K562 (cell line): Measurements from ENCODE around the gene NEB. TPM values are rescaled to one million over a fixed set of nuclear protein-coding genes. Genes with fewer than 3 reads are reported as not detected.

Experiments used
- ARID1B ChIP-seq: fragments of 450-650 bp; IDR thresholded peaks from 2 replicates; pipeline ENCODE4 v1.6.1; 2016; ENCODE audit warnings: antibody characterized with exemption, mild to moderate bottlenecking, inconsistent platforms
- E2F4 ChIP-seq: sonication (generic); formaldehyde crosslinking; IDR thresholded peaks from 2 replicates; pipeline ENCODE4 v1.8.0; 2022; ENCODE audit warnings: mild to moderate bottlenecking, low read depth, missing genetic modification reagents
- IRF9 ChIP-seq: fragments of 450-650 bp; IDR thresholded peaks from 2 replicates; pipeline ENCODE4 v1.6.1; 2016; ENCODE audit warnings: missing biosample characterization, missing genetic modification characterization
- MGA ChIP-seq: fragments of 450-650 bp; IDR thresholded peaks from 2 replicates; pipeline ENCODE4 v1.6.1; 2016; ENCODE audit warnings: mild to moderate bottlenecking, moderate library complexity
- PBX2 ChIP-seq, 2 experiments: IDR thresholded peaks in 1 of 2; conservative IDR thresholded peaks in 1 of 2; 2 replicates each; pipeline ENCODE4 v1.6.1; 2016; ENCODE audit warnings: low read depth in 2 of 2, mild to moderate bottlenecking in 1 of 2, missing compliant biosample characterization in 1 of 2, missing genetic modification characterization in 1 of 2, moderate library complexity in 1 of 2
- PTBP1 ChIP-seq: fragments of 200-400 bp; formaldehyde crosslinking; IDR thresholded peaks from 2 replicates; pipeline ENCODE4 v1.6.1; 2017; ENCODE audit warnings: low read depth, low read length
- RHOXF2B ChIP-seq: fragments of 250-450 bp; sonication (Bioruptor Pico); conservative IDR thresholded peaks from 2 replicates; pipeline ENCODE4 v1.5.1; 2021
- SUPT5H ChIP-seq: fragments of 450-650 bp; IDR thresholded peaks from 2 replicates; pipeline ENCODE4 v1.6.1; 2016
- ZNF740 ChIP-seq, 3 experiments: fragments of 200-800 bp in 1 of 3; sonication (Bioruptor generic) in 1 of 3; sonication (generic) in 1 of 3; formaldehyde crosslinking in 1 of 3; IDR thresholded peaks; 2 replicates each; pipeline versions ENCODE4 v1.6.1 to v1.8.0; 2016 to 2022; ENCODE audit warnings: mild to moderate bottlenecking in 2 of 3, missing compliant biosample characterization in 2 of 3, missing genetic modification characterization in 2 of 3, missing genetic modification reagents in 1 of 3
- polyA plus RNA-seq, 8 experiments: library from polyadenylated mRNA; depleted of rRNA in 4 of 8; stranded (reverse) in 5 of 8; unstranded in 3 of 8; fragments of >200 nt; fragmentation: Nextera tagmentation in 2 of 8; fragmentation: Illumina TruSeq in 1 of 8; extraction: Ambion mirVana in 2 of 8; extraction: Trizol in 1 of 8; gene quantifications; 2 replicates each; pipeline versions ENCODE4 v1.2.1 to v1.2.3, GENCODE V29; 2011 to 2014; ENCODE audit warnings: inconsistent platforms in 1 of 8, missing spikeins in 1 of 8
- total RNA-seq, 7 experiments: library from RNA; depleted of rRNA in 6 of 7; stranded (reverse); fragments of >200 nt in 6 of 7; fragmentation: Illumina TruSeq in 2 of 7; extraction: Trizol in 2 of 7; gene quantifications; 2 replicates each; pipeline versions ENCODE4 v1.2.1 to v1.2.3, GENCODE V29; 2011 to 2021; ENCODE audit warnings: low replicate concordance in 1 of 7

The NEB gene
- total and polyA plus RNA-seq, 9 of the 15 experiments (the other 6 are each of a cell fraction or from before 2014, with no cell fraction given) = 1.7 to 3.8 (median 2.9) TPM

- TF ChIP-seq MGA (peak; percentile 6; the same call in 1 of the 2 replicates), ARID1B (no peak), PBX2 (CRISPR knock-in tag; IDR thresholded peaks at IDR 0.05; ENCODE audit: low read depth) (0 out of 2 replicates have a peak, but pooled peaks have one; percentile 57), PBX2 (tag; conservative IDR thresholded peaks at IDR 0.05; ENCODE audit: low read depth) (peak; percentile 58), RHOXF2B (CRISPR knock-in tag) (no peak; the same call in 1 of the 2 replicates), E2F4 (CRISPR knock-in tag) (no peak), PTBP1 (no peak), ZNF740 (CRISPR knock-in tag; IDR thresholded peaks at IDR 0.05) (no peak), ZNF740 (tag; IDR thresholded peaks at IDR 0.05) (peak in 1 of 2 experiments; percentile 61; a peak in 1 of 4 replicates), IRF9 (tag) (peak; percentile 56; the same call in 1 of the 2 replicates), SUPT5H (no peak)
Measured at GRCh38 chr2:151672277-151672676, 62.0 kb downstream of the NEB start (continued).
